RCC 7860 (cell line): ENCODE results near the gene GAS2.

Source experiments
- DNase-seq: peaks from one replicate; pipeline ENCODE4 v3.0.0-alpha.2; 2015; ENCODE audit warnings: low spot score
- FAIRE-seq: peaks from 2 replicates; lab custom pipeline; 2012; peaks lifted over from hg19 to GRCh38; lab: Jason Lieb, UNC

Gene GAS2

GRCh38 chr11:22671751-22672150 is 5.3 kb downstream of the GAS2 start:
- DNase-seq (no peak), FAIRE-seq (no peak)

DNA sequence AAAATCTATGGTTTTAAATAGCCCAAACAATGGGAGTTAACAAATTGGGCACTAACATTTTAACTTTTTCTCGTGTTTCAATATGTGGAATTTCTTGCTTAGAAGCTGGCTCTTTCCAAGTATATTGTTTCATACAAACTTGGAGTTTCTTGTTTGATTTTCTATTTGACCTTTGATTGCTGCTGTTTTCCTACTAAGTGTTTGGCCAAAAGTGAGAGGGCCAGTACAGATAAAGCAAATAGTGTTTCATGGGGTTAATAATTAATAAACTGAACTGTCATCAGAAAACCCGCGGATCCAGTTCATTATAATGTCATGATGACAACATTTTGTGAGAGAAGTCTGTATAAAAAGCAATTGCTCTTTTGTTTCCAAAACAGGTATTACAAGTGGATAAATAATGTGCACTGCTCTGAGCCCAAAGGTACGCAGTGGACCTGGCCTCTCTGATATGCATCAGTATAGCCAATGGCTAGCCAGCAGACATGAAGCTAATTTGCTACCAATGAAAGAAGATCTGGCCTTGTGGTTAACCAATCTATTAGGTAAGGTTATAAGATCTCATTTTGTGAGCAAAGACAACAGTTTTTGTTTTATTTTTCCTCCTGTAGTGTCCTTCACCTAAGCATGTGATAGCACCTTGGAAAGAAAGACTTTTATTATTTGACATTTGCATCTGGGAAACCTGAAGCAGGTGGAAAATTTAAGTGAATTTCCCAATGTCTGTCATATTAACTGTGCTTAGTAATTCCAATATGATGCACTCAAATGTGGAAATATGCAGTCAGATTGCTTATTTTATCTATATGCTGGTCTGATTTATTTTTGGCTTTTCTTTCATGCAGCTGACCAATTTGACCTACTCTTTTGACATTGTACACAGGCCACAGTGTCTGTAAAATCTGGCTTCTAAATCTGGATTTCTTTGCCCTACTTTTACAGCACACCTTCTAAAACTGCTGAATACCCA is 8.3 kb downstream of the GAS2 start:
- no peak for DNase-seq
- no peak for FAIRE-seq

DNA sequence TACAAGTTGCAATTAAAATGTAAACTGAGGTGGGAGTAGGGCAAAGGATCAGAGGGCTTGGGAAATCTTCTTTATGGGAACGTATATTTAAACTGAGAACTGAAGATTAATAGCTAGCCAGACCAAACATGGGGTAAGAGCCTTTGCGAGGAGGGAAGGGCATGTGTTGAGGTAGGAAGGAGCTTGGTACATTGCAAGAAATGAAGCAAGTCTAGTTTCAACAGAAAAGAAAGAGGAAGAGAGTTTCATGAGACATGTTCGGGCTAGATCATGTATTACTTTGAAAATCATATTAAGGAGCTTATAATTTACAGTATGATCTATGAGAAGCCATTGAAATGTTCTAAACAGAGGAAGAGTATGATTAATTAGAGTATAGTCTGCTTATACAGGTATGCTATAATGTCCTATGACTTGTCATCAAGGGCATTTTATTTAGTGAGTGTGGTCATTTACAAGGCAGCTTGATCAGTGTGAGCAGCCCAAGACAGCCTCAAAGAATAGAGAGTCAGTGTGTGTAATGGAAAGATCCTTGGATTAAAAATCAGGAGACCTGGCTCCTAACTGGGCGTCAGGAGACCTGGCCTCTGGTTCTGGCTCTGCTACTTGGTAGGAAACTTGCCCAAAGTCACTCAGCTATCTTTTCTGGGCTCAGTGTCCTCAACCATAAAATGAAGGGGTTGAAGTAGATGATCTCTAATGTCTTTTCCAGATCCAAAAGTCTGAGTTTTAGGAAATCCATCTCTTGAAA is 10.9 kb downstream of the GAS2 start:
- no peak for FAIRE-seq
- no peak for DNase-seq

GRCh38 chr11:22680628-22681027 is 14.2 kb downstream of the GAS2 start:
- FAIRE-seq, result no peak

GRCh38 chr11:22681281-22681812 is 14.9 kb downstream of the GAS2 start:
- DNase-seq (no peak), FAIRE-seq (no peak)

More at GRCh38 chr11:22680628-22681027, 14.2 kb downstream of the GAS2 start:
- DNase-seq, result no peak

GRCh38 chr11:22684082-22684481 is 17.7 kb downstream of the GAS2 start:
- DNase-seq, result no peak
- no peak for FAIRE-seq

GRCh38 chr11:22685111-22685510 is 18.7 kb downstream of the GAS2 start:
- FAIRE-seq (no peak), DNase-seq (no peak)

GRCh38 chr11:22688914-22689313 is 22.5 kb downstream of the GAS2 start:
- no peak for FAIRE-seq
- no peak for DNase-seq

DNA sequence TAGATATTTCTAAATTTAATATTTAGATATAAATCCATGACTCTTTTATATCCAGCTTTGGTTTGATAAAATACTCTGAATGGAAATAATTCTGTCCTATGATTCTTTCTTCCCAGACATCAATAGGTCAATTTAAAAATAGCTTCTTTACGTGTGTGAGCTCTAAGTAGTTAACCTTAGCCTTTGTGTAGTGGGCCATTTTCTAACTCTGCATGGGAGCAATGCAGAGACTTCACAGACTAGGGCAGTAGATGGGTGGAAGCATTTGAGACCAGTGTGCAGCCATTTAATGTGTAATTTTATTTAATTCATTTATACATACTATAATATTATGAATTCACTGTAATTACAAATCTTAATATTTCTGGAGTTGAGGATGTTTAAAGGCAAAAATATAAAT is 23.8 kb downstream of the GAS2 start:
- FAIRE-seq, result no peak

GRCh38 chr11:22690871-22691270 is 24.5 kb downstream of the GAS2 start:
- FAIRE-seq (no peak), DNase-seq (no peak)

More for the DNA sequence above, 23.8 kb downstream of the GAS2 start:
- DNase-seq, result no peak

DNA sequence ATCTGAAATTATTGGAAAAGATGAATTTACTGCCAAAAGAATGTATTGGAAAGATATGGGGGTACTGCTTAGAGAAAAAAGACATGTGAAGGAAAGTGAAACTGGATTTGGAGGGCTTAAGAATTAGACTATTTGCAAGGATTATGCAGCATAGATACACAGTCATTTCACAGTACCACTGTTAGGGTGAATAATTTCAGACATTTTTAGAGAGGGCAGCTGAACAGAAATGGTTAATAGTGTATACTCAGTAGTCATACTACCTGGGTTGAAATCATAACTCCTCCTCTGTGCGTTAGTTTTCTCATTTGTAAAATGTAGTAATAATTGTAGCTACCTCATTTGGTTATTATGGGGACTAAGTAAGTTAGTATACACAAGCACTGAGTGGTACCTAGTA is 33.0 kb downstream of the GAS2 start:
- FAIRE-seq (no peak), DNase-seq (no peak)

DNA sequence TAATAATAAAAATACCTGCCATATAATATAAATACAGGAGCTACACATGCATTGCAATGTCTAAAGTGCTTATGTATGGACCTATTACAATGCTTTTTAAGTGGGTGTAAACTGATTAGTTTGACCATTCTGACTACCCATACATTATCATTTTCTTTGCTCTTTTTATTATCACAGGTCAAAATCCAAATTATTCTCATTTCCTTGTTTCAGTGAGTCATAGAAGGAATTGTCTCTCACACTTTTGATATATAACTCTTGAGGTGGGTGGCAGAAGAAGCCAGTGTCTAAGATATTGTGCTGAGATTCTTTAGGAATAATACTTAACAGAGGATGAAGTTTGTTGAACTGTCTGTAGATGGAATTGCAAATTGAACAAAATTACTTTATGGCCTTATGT is 35.6 kb downstream of the GAS2 start:
- no peak for FAIRE-seq
- DNase-seq, result no peak

DNA sequence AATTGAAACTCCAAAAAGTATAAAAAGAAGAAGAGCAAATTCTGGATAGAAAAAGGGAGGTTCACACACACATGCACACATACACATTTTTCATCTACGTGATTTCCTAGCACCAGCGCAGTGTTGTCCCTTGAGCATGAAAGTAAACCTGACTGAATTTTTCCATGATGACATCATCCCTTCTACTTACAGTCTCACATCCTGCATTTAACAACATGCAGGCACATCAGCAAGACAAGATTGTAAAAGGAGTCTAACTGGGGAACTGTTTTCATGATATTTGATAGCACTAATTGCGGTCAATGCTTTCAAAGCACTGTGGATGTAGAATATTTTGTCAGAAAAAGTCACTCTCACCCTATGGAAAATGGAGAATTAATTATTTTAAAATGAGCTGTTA is 36.6 kb downstream of the GAS2 start:
- FAIRE-seq (no peak), DNase-seq (peak; percentile 38)

GRCh38 chr11:22703591-22703990 is 37.2 kb downstream of the GAS2 start:
- no peak for FAIRE-seq
- DNase-seq, result no peak

DNA sequence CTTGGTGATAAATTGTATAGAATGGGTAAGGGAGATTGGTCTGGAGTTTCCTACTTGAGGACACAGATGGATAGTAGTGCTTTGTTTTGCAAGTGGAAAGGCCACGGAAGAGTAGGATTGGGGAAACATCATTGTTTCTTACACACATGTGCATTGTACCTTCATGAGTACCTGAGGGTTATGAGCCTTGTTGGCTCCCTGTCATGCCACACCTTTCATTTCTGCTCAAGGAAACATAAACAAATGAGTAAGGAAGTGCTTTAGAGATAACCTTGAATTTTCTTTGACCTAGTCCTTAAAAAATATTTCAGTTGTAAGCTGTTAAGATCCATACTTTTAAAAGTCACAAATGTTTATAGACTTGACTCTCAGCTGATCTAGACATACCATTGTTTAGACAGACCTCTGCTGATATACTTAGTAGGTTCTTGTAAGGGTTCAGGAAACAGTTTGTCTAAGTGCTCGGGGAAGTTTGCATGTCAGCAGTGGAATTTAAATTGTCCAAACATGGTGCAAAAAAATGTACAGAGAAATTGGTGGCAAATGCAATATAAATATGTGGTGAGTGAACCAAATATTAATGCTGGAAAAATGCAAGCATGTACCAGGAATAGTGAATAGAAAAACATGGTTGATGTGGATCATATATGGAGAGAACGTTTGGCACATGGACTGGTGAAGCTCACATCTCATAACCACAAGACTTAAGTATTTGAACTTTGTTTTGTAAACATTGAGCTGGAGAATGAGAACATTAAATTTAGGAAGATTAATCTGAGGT is 40.9 kb downstream of the GAS2 start:
- FAIRE-seq (no peak), DNase-seq (no peak)

GRCh38 chr11:22711071-22711770 is 44.8 kb downstream of the GAS2 start:
- DNase-seq (no peak), FAIRE-seq (no peak)

DNA sequence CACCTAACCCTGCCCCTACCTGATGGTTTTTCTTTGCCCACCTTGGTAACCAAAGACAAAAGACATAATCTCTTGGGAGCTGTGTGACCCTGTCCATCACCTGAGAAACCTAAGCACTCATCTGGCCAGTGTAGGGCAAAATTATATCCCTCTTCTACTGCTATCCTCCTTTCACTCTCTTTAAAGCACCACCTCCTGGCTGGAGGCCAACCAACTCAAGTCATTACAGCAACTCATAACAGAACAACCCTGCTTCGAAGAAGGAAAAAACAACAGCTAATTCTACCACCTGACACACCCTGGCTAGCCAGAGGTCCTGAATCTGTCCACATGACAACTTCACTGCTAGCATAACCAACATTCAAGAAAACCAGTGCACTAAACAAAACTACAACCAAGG is 45.5 kb downstream of the GAS2 start:
- FAIRE-seq (no peak), DNase-seq (no peak)

GRCh38 chr11:22713336-22713735 is 46.9 kb downstream of the GAS2 start:
- DNase-seq (no peak), FAIRE-seq (no peak)

DNA sequence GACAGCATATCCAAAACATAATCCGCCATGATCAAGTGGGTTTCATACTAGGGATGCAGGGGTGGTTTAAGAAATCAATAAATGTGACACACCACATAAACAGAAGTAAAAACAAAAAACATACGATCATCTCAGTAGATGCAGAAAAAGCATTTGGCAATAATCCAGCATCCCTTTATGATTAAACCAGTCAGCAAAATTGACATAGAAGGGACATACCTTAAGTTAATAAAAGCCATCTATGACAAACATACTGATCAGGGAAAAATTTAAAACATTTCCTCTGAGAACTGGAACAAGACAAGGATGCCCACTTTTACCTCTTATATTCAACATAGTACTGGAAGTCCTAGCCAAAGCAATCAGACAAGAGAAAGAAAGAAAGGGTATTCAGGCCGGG is 49.6 kb downstream of the GAS2 start:
- no peak for DNase-seq
- no peak for FAIRE-seq

GRCh38 chr11:22720457-22720856 is 54.0 kb downstream of the GAS2 start:
- FAIRE-seq (no peak), DNase-seq (no peak)
